Muscle layer of duodenum (tissue), 2 donors: ENCODE data around the gene POLR2L.

Experiments
- H3K27ac ChIP-seq: one replicate; pipeline ENCODE4 v1.7.0; 2013; ENCODE audit warnings: mild to moderate bottlenecking, low read length
- H3K27me3 ChIP-seq: one replicate; pipeline ENCODE4 v1.7.0; 2013; ENCODE audit warnings: low read depth, mild to moderate bottlenecking, control low read depth, low read length
- H3K36me3 ChIP-seq, 2 donors: one replicate each; pipeline ENCODE4 v1.7.0; 2013; ENCODE audit warnings: low read length in 2 of 2, control low read depth in 1 of 2, mild to moderate bottlenecking in 1 of 2; ENCODE audit not compliant: insufficient read depth in 2 of 2, control insufficient read depth in 1 of 2
- H3K4me1 ChIP-seq, 2 donors: one replicate each; pipeline ENCODE4 v1.7.0; 2013; ENCODE audit warnings: low read length in 2 of 2, mild to moderate bottlenecking in 2 of 2, control low read depth in 1 of 2, moderate library complexity in 1 of 2; ENCODE audit not compliant: insufficient read depth in 2 of 2, control insufficient read depth in 1 of 2
- H3K4me3 ChIP-seq, 2 donors: one replicate each; pipeline ENCODE4 v1.7.0; 2013; ENCODE audit warnings: low read length in 2 of 2, low read depth in 1 of 2, mild to moderate bottlenecking in 1 of 2
- H3K9me3 ChIP-seq, 2 donors: one replicate each; pipeline ENCODE4 v1.7.0; 2013; ENCODE audit warnings: low read length in 2 of 2, control low read depth in 1 of 2, mild to moderate bottlenecking in 1 of 2; ENCODE audit not compliant: control insufficient read depth in 1 of 2
- donor health status: healthy.

POLR2L gene

GRCh38 chr11:792873-793272 is 49.5 kb downstream of the POLR2L start:
- Histone ChIP-seq H3K36me3 (peaks cover 0 to 20% of the 10 kb centered on the region in 2 donors), H3K9me3 (no peaks in the 10 kb centered on the region), H3K4me1 (peaks cover 7 to 34% of the 10 kb centered on the region in 2 donors), H3K27me3 (peaks cover 7% of the 10 kb centered on the region), H3K4me3 (no peak overlapping the region), H3K27ac (no peak overlapping the region)

GRCh38 chr11:792535-792821 is 49.9 kb downstream of the POLR2L start:
- Histone ChIP-seq H3K4me1 (peaks cover 7 to 34% of the 10 kb centered on the region in 2 donors), H3K9me3 (no peaks in the 10 kb centered on the region), H3K27ac (no peak overlapping the region), H3K36me3 (peaks cover 0 to 20% of the 10 kb centered on the region in 2 donors), H3K4me3 (no peak overlapping the region), H3K27me3 (peaks cover 7% of the 10 kb centered on the region)

- H3K36me3 ChIP-seq, result peaks cover 0 to 20% of the 10 kb centered on the region in 2 donors
- H3K4me3 ChIP-seq, result no peak overlapping the region
- peaks cover 6 to 30% of the 10 kb centered on the region in 2 donors for H3K4me1 ChIP-seq
- H3K27me3 ChIP-seq, result peaks cover 7% of the 10 kb centered on the region
- no peaks in the 10 kb centered on the region for H3K9me3 ChIP-seq
- H3K27ac ChIP-seq, result no peak overlapping the region
Observed at GRCh38 chr11:791658-792534, 50.4 kb downstream of the POLR2L start.

- no peaks in the 10 kb centered on the region for H3K9me3 ChIP-seq
- H3K4me3 ChIP-seq, result no peak overlapping the region
- H3K36me3 ChIP-seq, result peaks cover 0 to 20% of the 10 kb centered on the region in 2 donors
- H3K27ac ChIP-seq, result no peak overlapping the region
- peaks cover 0 to 23% of the 10 kb centered on the region in 2 donors for H3K4me1 ChIP-seq
- peaks cover 7% of the 10 kb centered on the region for H3K27me3 ChIP-seq
Observed at GRCh38 chr11:790721-791564, 51.4 kb downstream of the POLR2L start.

DNA sequence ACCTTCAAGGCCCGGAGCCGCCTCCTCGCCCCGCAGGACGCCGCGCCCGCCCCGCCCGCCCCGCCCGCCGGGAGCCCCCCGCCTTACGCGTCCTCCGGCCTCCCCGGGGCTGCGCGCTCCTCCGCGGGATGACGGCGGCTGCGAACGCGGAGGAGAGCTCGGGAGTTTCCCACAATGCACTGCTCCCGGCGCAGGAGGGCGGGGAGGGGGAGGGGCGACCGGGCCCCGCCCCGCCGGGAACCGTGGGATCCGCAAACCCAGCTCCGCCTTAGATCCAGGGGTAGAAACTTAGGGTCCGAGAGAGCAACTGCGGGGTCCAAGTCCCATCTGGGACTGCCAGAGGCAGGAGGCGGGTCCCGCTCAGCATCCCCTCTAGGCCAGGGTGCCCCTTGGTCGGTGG is 52.4 kb downstream of the POLR2L start, which contains the start of gene CEND1:
Gene CEND1 (minus strand): TSS at position 148 of the 400 bp plus-strand sequence. CDS start 1,514 bp downstream, outside the sequence.
- peaks cover 0 to 15% of the 10 kb centered on the region in 2 donors for H3K4me1 ChIP-seq
- peaks cover 0 to 20% of the 10 kb centered on the region in 2 donors for H3K36me3 ChIP-seq
- H3K27ac ChIP-seq, result no peak within 1 kb of the TSS
- no peaks in the 10 kb centered on the region for H3K9me3 ChIP-seq
- H3K4me3 ChIP-seq, result no peak within 1 kb of the TSS
- H3K27me3 ChIP-seq, result peaks cover 7% of the 10 kb centered on the region
